Caki2 (cell line): ENCODE data around the gene USP2. TPM values are rescaled to one million over a fixed set of nuclear protein-coding genes. Genes with fewer than 3 reads are reported as not detected.

Experiments used
- DNase-seq: peaks from one replicate; pipeline ENCODE4 v3.0.0-alpha.2; 2015; ENCODE audit warnings: low read depth
- in situ Hi-C: cut with HindIII; loops from 2 replicates; pipeline ENCODE4 v1.10.0; 2016; ENCODE audit warnings: low sequenced_read_pairs, low pct_unique_long_range_greater_than_20kb, mixed read lengths
- total RNA-seq: library from RNA; depleted of rRNA; stranded (reverse); fragments of >200 nt; shearing (Covaris generic); gene quantifications from 2 replicates; pipeline ENCODE4 v1.2.3, GENCODE V29; 2014; ENCODE audit warnings: low replicate concordance

The USP2 gene
- total RNA-seq, 1 experiment from 2014 or later = 3.7 TPM

DNA sequence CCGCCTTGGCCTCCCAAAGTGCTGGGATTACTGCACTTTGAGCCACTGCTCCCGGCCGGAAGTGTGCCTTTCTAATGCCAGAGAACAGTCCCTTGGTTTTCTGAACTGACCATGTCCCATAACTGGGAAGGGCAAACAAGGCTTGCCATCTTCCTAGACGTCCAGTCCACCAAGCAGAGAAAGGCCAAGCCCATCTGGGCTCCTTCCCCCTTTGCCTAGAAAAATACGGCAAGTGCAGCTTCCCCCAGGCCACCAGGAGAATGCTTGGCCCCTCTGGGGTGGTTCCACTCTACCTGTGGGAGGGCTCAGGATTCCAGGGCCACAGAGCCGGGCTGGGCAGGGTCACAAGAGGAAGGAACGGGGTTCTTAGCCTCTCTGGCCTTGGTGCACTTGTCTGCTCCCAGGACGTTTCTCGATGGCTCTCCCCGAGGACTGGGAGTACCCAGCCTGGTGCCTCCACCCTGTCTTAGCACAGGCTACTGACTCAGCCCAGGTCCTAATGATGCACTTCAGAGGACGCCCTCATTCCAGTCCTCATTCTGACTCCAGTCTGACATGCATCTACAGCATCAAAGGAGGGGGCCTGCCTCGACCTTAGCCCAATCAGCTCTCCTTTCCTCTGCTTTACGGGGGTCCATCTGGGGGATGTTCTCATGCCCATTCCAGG lies 1.2 kb downstream of the USP2 start:
- in situ Hi-C loops = no loop called here
- no peak for DNase-seq

DNA sequence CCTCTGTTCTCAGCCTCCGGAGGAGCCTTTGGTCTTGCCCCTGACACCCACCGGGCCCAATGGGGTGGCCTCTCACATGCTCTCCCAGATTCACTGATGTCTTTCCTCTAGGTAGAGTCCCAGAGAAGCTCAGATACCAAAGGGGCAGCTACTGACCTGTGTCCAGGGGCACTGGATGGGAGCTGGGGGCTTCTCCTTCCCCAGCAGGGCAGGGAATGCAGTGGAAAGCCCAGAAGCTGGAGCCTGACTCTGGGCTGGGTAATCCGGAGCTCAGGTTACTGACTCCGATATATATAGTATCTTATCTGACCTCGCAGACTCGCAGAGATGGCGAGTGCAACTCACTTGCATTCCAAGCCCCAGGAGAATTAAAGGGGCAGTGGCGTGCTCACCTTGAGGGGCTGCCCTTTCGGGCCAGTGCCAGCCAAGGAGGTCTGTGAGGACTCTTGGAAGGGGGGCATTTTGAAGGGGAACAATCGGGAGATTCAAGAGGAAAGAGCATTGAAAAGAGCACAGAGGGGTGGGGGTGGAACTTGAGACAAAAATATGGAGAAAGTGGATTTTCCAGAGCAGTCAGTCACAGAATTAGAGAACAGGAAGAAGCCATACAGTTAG lies 2.5 kb downstream of the USP2 start:
- no peak for DNase-seq
- in situ Hi-C loops = no loop called here

DNA sequence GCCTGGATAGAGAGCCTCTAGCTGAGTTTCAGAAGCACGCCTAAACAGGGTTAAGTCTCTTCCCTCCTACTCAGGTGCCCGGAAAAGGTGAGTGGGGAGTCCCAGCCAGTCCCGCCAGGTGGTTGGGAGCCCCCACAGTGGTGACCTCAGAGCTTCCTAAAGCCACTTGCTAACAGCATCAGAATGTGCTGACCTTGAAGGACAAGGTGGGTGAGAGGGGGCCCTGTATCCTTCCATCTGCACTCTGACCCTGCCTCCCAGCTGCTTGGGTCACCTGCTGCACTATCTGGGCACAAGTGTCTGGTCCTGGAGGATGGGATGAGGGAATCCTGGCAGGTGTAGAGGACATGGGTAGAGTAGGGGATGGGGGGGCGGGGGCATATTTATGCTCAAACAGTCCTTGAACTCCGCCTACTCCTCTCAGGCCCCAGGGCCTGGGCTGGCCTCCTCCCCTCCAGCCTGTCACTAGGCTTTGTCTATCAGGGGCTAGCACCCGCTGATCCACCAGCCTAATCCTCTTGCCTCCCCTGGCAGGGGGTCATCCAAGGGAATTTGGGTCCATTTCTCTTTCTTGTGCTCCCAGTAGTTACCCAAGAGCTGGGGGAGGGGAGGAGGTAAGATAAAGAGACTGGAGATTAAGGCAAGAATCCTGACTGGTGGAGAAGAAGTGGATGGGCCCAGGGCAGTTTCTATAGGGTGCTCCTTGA lies 3.4 kb downstream of the USP2 start:
- in situ Hi-C loops = no loop called here
- no peak for DNase-seq

DNA sequence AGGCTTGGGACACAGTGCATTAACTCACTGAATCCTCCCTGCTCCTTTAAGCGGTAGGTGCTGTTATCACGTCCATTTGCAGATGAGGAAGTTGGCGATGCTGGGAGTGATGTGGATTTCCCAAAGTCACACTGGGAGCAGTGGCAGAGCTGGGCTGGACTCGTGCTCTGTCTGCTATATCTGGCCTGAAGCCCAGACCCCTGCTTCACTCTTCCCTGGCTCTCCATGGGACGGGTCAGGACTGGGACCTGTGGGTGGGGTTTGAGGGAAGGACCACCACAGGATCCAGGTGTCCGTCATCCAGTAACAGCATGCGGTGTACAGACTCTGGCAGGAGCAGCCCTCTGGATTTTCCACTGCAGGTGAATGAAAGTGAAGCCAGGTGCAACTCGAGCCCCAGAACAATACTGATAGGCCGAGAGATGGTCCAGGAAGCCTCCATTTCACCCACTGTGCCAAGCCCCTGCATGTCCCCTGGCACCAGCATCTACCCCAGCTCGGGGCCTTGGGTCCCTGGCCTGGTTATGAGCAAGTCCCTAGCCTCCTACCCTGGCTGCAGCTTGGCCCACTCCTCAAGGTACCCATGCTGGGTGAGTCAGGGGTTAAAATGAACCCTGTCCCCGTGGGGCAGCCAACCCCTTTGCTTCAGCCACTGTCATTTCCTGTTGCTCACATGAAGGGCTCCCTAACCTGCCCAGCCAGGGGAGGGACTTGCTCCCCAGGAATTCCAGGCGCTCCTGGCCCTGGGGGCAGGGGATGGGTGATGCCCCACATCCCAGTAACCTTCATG lies 4.2 kb downstream of the USP2 start:
- in situ Hi-C loops = no loop called here
- no peak for DNase-seq

DNA sequence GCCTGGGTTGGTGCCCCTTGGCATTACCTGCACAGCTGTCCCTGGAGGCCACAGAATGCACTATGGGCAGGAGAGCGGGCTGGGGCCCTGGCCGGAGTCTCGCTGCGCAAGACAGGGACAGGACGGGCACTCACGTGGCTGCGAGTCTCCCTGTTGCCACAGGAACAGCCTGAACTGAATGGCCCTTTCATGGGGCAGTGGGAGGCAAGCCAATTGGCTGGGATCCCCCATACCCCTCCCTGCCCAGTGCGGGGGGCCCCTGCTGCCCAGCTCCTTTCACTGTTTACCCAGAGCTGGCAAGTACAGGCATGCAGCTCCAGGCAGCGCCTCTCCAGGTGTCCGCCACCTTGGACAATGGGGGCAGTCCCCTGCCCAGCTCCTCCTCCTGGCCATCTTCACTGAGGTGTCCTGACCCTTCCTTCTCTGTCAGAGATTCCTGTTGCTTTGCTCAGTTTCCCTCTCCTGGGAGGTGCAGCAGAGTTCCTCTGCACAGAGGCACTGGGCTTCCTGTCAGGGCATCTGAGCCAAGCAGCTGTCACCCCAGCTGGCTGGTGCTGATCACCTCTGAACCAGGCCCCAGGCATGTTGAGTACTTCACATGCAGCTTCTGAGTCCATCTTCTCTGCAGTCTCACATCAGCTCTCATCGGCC lies 5.2 kb downstream of the USP2 start:
- in situ Hi-C loops = no loop called here

DNA sequence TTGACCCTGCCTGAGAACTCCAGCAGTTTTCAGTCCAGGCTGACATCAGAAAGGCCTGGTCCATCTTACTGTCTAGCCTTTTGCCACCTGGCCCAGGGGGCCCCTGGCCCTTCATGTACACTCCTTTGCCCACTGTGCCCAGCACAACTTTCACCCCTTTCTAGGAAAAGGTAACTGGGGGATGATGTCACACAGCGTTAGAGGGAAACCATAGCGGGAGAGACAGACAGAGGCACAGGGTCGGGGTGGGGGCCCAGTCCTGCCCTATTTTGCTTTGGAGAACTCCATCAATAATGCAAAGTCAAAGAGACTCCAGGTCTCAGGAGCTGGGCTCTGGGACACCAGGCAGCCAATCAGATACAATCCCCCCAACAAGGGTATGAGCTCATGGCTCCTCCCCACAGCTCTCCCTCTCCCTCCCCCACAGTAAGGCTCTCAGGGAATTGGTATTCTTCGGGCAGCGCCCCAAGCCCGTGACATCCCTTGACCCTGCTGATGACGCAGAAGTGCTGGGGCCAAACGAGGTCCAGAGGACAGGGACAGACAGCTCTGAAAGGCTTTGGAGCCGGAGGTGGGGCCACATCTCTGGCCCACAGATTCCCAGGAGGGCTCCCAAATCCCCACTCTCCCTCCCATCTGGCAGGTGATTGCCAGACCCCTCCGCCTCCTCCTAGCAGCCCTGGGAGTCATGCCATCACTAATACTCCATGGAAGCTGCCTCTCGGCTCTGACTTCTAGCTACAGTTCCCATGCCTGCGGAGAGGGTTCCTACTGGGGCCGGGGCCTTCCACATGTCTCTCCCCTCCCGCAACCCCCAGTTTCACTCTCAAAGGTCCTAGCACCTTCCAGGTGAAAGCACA lies 5.9 kb downstream of the USP2 start:
- no peak for DNase-seq
- in situ Hi-C loops = no loop called here

More for the DNA sequence above, 5.2 kb downstream of the USP2 start:
- DNase-seq = no peak

DNA sequence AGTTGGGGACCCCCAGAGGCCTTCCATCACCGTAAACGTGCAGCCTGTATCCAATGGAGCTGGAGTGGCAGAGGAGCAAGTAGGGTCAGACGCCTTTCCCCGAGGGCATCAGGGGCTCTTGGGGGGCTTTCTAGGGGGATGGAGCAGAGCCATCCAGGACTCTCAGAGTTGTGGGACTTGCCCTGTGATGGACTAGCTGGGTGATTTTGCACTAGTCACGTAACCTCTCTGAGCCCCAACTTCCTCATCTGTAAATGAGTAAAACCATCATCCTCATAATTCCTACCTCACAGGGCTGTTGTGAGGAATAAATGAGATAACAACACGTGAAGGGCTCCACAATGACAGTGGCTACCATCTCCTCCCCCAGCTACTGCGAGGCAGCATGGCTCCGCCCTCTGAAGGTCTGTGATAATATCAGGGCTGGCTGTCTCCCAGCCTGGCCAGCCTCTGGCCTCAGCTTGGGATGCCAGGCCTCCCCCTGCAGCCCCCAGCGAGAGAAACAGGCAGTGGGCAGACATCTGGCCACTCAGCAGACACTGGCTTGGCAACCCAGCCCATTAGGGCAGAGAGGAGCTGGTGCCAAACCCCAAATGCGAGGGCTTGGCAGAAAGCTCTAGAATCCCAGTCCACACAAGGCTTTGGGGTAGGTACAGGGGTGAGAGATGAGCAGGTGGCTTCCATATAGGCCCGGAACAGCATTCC lies 6.7 kb downstream of the USP2 start:
- no peak for DNase-seq

DNA sequence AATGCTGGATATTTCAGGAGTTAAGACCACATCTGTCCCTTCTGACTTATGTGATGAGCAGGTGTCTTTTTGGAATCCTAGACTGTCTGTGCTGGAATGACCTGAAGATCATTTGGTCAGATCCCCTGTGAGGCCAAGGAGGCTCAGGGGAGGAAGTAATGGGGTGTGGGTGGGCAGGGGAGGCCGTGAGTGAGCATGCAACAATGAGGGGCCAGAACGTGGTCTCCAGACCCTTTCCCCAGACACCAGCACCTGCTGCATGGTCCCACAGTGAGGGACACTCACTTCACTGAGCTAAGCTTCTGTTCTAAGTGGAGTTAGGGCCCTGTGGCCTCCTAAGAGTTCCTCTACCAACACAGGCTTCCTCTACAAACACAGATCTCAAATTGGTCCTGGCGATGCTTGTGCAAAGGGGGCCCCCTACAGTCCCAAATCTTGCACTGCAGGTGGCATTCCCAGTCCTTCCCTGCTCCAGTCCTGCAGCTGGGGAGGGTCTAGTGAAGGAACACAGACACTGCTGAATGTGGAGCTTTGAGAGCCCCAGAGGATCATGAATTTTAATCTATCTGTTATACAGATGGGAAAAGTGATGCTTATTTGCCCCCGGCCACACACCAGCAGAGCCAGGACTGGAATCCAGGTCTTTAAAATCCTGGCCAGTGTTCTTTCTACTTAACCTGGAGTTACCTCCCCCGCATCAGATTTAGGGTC lies 7.4 kb downstream of the USP2 start:
- peak; percentile 63 for DNase-seq
- in situ Hi-C loops = no loop called here

More for the DNA sequence above, 6.7 kb downstream of the USP2 start:
- in situ Hi-C loops = no loop called here

DNA sequence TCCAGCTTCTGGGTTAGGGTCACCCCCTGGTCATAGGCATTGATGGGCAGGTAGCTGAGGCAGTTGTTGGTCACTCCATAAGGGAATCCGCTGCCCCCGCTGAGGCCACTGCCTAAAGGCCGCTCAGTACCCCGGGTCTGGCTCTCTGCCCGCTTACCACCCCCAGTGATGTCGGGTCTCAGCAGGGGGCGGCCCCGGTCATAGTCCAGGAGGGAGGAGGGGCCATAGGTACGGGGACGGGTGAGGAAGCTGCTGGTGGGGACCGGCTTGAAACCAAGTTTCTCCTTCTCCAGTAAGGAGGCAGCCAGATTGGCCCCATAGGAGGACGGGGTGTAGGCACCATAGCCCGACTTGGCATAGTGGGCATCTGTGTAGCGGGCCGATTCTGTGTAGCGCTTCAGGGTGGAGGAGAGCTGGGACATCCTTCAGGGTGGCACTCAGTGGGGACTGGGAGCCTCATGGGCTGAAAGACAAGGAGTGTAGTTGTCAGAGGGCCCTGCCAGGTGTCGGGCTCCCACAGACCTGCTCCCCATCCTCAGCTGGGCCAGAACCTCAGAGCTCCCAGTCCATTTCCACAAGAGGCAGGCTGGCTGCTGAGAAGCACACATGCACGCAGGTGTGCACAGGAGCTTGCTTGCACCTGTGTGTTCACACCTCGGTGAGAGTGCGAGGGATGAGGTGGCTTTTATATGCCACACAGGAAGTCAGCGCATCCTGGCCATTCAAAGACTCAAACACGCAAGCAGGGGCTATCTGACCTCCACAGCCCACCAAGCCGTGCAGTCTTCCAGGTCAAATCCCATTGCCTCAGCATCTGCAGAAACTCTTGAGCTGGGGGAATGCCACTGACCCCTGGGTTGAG lies 8.2 kb downstream of the USP2 start:
- no peak for DNase-seq
- in situ Hi-C loops = no loop called here

DNA sequence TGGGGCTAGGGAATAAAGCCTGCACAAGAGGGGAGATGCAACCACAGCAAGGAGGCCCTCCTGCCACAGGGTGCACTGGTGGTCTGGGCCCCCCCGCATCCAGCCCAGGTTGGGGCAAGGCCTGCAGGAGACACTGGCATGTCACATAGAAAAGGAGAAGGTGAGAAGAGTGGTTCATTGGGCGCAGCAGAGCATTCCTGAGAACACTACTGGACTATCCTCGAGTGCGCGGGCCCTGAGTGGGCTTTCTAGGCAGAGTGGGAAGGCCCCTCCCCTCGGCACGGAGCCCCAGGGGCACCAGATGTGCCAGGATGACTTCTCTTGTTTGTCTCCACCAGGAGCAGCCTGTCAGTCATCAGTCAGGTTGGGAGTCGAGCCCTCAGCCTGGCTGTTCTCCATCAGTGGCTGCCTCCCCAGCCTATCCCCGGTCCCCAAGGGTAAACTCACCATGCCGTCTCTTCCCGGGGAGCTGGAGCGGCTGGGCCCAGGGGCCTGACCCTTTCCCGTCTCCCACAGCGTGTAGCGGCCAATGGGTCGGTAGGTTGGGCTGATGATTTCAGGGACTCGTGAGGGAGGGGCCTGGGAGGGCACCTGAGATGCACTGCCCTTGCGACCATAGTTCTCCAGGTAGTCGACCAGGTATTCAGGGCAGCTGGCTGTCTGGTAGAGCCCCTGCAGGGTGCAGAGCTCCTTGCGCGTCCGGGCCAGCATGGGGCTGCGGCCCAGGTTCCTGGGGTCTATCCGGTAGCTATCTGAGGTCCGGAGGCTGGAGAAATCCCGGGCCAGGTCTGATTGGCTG lies 9.0 kb downstream of the USP2 start:
- in situ Hi-C loops = no loop called here
- no peak for DNase-seq

DNA sequence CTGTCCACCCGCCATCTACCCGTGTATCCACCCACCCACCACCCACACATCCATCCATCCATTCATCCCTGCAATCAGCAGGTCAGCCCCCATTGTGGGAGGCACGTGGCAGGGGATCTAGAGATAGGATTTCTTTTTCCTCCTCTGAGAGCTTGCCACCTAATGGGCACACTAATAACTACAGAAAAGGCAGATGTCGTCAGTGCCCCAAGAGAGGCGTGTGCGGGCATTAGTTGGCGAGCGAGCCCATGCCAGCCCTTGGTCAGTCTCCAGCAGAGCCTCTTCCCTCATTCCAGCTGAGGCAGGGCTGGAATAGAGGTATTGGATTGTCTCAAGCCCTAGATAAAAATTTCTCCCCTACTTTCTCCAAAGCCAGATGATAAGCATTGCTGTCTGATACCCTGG lies 9.7 kb downstream of the USP2 start:
- in situ Hi-C loops = no loop called here
- DNase-seq = peak; percentile 36

DNA sequence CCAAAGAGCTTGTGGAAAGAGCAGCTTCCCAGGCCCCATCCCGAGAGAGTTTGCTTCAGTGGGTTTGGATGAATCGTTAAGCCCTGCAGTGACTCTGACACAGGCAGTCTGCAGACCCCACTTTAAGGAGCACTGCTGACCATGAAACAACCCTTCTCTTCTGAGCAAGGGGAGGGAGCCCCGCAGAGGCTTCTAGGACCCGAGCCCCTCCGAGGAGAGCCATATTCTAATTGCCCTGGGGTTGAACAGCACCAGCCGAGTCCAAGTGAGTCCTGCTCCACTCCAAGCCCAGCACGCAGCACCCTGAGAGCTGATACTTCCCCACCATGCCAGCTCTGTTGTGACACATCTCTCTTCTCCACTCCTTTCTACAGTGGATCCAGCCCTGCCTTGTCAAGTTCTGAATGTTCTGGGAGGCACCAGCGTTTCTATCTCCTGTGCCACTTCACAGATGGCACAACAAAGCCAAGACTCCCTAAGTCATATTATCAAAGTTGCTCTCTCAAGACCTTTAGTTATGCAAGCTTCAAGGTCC lies 10.4 kb downstream of the USP2 start:
- no peak for DNase-seq
- in situ Hi-C loops = no loop called here

DNA sequence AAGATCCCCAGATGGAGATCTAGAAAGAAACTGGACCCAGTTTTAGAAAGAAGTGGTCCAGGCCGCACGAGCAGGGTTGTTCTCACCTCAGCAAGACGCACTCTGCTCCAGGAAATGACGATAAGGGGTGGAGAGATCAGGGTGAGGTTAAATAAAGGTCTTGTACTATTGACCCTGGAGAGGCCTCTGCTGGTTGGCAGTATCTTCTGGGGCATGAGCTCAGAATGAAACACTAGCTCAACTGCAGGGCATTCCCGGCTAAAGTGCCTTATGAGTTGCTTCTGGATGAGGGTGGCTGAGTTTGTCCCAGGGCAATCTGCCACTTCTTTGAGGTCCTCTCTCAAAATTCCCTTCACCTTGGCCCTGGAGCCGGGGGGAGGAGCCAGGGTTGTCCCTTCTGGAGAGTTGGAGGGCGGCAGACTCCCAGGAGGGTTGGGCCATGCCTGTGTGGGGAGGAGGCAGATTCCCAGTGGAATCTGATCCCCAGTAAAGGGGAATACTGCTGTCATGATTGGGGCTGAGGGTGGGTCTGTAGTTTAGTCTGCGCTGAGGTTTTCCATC lies 10.9 kb downstream of the USP2 start:
- no peak for DNase-seq
- in situ Hi-C loops = no loop called here

DNA sequence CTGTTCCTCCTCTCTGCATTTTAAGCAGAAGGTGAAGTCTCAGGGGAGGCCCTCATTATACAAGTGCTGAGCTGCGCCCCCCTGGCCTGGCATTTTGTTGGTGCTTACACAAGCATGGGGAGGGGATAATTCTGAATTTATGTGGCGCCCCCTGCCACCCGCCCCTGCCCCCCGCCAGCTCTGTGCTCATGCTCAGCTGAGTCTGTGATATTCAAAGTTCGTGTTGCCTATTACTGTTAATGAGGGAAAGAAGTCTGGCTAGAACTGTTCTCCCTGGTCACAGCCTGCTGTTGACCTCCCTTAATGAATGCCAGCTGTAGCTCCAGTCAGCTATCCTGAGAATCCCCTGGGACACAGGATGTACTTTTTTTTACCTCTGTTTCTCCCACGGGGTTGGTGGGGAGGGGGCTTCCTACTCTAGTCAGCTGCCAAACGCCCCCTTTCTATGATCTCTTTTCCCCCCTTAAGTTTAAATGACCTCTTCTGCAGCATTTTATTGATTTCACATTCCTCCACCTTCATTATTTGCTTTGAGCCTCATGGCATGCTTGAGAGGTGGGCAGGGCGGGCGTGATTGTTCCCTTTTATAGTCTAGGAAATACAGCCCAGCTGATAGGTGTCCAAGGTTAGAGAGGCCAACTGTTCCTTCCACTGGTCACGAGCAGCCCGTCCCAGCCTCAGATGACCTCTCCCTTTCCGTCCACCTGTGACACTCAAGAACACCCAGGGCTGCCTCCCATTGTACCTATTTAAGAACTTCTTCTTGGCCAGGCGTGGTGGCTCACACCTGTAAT lies 12.2 kb downstream of the USP2 start:
- no peak for DNase-seq
- in situ Hi-C loops = no loop called here
